Tibial nerve (tissue), 3 donors: ENCODE results near the gene ZNF574.

Experiments
- CTCF ChIP-seq, 5 experiments: fragments of 200-600 bp in 3 of 5; fragments of 450-650 bp in 2 of 5; sonication (generic) in 3 of 5; IDR thresholded peaks; one replicate each; pipeline ENCODE4 v1.5.1; 2016 to 2019; ENCODE audit warnings: antibody characterized with exemption in 5 of 5, mild to moderate bottlenecking in 3 of 5, moderate library complexity in 2 of 5
- POLR2A ChIP-seq, 2 donors: fragments of 450-650 bp; IDR thresholded peaks; one replicate each; pipeline ENCODE4 v1.6.1; 2017; ENCODE audit warnings: antibody characterized with exemption in 2 of 2, mild to moderate bottlenecking in 2 of 2, moderate library complexity in 2 of 2

DNA sequence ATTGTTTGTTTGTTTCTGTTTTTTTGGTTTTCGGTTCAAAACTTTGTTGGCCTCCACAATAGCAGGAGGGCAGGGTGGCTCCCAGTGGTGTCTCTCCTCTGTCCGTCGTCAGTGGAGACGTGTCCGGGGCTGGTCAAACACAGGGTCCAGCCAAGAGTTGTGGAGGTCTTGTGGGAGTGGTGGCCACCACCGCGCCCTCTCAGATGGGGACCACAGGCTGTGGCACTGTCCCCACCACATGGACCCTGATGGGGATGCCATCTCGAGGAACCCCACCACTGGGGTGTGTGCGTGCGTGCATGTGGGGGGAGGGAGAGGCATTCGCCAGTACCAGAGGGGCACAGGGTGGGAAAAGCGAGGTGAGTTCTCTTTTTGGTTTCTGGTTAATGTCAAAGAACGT lies 13.8 kb downstream of the ZNF574 start:
- no peak for TF ChIP-seq CTCF (IDR thresholded peaks at IDR 0.05)
- no peak for TF ChIP-seq POLR2A (IDR thresholded peaks at IDR 0.05)
